HG02870 (cell line): Measurements from ENCODE around the gene FOSL2.

Experiments used
- ATAC-seq: cut with Tn5 transposase; IDR thresholded peaks from one replicate; pipeline ENCODE4 v1.9.1; 2021; ENCODE audit warnings: mild to moderate bottlenecking, moderate library complexity; ENCODE audit not compliant: unreplicated experiment

FOSL2 gene

DNA sequence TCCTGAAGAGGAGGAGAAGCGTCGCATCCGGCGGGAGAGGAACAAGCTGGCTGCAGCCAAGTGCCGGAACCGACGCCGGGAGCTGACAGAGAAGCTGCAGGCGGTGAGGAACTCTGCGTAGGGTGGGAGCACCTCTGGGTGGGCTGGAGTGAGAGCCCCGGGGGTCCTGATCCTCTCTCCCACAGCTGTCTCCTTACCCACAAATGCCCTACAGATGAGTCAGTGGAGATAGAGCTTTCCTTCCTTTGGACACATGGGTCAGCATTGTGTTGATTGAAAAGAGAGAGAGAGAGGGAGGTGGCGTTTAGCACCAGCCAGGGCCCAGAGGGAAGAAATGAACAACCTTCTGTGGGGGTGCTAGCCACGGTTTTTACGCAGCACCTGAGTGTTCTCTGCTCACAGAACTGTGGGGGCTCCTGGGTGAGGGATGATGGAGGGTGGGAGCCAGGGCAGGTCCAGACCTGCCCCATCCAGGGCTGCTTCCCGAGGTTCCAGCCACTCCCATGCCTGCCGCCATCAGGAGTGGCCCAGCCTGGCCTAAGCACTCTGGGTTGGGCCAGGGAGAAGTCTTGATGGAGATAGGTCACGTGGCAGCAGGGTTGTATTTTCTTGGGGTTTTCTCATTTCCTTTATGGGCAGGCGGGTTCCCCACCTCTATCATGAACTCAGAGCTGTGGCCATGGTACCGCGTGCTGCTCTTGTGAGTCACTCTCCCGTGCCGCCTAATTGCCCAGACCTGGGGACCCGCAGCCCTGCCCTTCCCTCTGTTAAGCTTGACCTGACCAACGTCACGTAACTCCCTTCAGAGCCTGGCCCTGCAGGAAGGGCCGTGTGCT is 16.3 kb downstream of the FOSL2 start:
- no peak for ATAC-seq

DNA sequence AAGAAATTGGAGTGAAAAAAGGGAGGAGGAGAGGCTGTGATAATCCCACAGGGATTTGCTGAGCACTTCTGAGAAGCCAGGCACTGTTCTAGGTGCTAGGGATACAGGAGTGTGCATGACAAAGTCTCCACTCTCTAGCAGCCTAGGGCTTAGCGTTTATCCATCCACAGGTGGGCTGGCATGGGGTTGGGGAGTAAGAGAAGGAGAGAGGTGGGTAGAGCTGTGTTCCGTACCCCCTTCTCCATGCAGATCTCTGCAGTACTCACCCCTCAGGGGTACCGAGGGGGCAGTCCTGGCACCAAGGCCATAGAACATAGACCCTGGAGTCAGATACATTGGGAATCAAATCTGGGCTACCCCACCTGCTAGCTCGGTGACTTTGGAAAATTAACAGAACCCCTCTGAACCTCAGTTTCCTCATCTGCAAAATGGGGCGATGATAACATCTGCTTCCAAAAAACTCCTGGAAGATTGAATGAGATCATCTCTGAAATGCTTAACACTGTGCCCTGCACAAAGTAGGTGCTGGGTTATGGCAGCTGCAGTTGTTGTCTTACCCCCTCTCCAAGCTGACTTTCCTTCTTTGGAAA is 18.6 kb downstream of the FOSL2 start:
- ATAC-seq, result no peak

DNA sequence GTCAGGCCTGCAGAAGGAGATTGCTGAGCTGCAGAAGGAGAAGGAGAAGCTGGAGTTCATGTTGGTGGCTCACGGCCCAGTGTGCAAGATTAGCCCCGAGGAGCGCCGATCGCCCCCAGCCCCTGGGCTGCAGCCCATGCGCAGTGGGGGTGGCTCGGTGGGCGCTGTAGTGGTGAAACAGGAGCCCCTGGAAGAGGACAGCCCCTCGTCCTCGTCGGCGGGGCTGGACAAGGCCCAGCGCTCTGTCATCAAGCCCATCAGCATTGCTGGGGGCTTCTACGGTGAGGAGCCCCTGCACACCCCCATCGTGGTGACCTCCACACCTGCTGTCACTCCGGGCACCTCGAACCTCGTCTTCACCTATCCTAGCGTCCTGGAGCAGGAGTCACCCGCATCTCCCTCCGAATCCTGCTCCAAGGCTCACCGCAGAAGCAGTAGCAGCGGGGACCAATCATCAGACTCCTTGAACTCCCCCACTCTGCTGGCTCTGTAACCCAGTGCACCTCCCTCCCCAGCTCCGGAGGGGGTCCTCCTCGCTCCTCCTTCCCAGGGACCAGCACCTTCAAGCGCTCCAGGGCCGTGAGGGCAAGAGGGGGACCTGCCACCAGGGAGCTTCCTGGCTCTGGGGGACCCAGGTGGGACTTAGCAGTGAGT is 19.4 kb downstream of the FOSL2 start:
- ATAC-seq, result no peak

DNA sequence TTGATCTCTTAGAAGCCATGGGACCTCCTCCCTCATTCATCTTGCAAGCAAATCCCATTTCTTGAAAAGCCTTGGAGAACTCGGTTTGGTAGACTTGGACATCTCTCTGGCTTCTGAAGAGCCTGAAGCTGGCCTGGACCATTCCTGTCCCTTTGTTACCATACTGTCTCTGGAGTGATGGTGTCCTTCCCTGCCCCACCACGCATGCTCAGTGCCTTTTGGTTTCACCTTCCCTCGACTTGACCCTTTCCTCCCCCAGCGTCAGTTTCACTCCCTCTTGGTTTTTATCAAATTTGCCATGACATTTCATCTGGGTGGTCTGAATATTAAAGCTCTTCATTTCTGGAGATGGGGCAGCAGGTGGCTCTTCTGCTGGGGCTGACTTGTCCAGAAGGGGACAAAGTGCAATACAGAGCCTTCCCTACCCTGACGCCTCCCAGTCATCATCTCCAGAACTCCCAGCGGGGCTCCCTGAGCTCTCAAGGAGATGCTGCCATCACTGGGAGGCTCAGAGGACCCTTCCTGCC is 20.0 kb downstream of the FOSL2 start:
- ATAC-seq, result no peak

DNA sequence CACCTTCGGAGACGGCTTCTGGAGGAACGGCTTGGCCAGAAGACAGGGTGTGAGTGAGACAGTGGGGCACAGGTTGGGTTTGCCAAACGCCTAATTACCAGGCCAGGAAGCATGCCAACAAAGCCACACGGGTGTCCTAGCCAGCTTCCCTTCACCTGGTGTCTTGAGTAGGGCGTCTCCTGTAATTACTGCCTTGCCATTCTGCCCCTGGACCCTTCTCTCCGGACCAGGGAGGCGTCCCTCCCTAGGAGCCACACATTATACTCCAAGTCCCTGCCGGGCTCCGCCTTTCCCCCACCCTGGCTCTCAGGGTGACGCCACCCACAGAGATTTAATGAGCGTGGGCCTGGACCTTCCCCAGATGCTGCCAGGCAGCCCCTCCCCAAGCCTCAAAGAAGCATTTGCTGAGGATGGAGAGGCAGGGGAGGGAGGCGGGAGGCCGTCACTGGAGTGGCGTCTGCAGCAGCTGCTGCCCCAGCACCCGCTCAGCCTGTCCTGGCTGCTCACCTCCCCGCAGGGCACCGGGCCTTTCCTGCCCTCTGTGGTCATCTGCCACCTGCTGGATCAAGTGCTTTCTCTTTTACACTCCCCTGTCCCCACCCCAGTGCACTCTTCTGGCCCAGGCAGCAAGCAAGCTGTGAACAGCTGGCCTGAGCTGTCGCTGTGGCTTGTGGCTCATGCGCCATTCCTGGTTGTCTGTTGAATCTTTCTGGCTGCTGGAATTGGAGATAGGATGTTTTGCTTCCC is 20.7 kb downstream of the FOSL2 start:
- no peak for ATAC-seq

DNA sequence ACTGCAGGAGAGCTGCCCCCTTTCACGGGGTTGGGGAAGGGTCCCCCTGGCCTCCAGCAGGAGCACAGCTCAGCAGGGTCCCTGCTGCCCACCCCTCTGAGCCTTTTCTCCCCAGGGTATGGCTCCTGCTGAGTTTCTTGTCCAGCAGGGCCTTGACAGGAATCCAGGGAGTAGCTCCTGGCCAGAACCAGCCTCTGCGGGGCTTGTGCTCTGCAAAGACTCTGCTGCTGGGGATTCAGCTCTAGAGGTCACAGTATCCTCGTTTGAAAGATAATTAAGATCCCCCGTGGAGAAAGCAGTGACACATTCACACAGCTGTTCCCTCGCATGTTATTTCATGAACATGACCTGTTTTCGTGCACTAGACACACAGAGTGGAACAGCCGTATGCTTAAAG is 21.2 kb downstream of the FOSL2 start:
- no peak for ATAC-seq

DNA sequence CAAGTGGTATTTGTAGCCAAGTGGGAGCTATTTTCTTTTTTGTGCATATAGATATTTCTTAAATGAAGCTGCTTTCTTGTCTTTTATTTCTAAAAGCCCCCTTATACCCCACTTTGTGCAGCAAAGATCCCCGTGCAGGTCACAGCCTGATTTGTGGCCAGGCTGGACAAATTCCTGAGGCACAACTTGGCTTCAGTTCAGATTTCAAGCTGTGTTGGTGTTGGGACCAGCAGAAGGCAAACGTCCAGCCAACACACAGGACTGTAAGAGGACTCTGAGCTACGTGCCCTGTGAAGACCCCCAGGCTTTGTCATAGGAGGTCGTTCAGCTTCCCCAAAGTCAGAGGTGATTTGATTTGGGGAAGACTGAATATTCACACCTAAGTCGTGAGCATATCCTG is 21.9 kb downstream of the FOSL2 start:
- no peak for ATAC-seq

DNA sequence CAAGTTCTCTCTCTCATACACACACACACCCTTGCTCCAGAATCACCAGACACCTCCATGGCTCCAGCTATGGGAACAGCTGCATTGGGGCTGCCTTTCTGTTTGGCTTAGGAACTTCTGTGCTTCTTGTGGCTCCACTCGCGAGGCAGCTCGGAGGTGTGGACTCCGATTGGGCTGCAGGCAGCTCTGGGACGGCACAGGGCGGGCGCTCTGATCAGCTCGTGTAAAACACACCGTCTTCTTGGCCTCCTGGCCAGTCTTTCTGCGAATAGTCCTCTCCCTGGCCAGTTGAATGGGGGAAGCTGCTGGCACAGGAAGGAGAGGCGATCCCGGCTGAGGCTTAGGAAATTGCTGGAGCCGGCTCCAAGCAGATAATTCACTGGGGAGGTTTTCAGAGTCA is 22.4 kb downstream of the FOSL2 start:
- no peak for ATAC-seq

DNA sequence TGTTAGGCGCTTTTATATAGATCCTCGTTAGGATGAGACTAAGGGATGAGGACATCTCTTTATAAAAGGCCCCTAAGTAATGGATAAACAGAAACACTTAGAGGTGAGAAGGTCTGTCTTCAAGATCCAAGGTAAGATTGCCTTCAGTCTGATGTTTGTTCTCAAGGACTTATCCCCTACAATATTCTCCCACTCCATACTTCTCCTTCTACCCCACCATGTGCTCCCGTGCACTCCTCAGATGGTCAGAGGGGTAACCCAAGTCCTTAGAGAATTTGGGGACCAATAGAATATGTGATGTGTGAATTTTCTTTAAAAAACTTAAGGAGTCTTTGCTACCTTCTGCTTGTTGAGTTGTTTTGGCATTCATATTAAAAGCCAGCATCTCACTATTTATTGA is 23.1 kb downstream of the FOSL2 start:
- no peak for ATAC-seq

DNA sequence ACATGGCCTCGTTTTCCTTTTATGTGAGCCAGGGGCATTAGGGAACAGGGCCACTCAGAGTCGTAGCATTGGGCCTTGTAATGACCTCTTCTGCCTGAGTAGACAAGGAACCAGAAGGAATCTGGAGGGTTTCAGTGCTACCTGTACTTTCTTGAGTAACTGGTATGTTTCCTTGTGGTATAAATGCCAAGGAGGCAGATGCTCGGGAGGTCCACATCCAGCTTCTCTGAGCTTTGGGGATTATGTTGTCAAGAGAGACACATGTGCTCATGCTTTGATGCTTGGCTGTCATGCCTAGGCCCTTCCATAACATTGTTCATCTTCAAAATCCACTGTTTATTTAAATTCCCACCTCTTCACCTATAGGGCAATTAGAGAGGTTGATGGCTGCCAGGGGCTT is 26.3 kb downstream of the FOSL2 start:
- no peak for ATAC-seq

DNA sequence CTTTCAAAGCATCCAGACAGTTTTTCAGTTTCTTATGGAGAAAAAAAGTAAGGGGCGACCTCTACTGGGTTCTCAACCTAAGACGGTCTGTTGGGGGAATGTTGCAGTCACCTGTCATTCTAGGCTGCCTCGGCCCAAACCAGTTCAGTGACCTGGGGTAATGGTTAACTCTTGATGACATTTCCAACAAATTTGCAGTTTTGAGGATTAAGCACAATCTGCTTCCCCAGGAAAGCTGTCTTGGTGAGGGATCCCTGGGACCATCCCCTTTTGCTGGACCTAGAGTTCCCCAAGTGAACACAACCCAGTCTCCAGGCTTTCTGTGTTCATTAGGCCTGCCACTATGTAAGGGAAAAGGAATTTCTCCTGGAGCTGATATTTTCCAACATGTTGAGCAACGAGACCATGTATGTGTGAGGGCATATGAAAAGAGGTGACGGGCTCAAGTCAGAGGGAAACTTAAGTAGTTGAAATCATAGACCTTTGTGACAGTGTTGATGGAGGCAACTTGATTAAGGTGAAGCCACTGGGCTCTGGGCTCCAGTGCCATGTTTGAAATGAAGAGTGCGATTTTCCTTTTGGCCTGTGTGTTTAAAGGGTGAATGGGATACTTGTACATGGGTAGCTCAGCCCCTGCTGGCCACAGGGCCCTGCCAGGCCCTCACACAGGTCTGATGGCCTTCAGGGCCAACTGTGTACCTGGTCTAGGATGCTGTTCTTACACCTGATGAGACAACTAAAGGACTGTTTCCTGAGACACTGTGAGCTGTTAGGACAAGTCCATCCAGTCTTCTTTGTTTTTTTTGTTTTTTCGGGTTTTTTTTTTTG is 27.0 kb downstream of the FOSL2 start:
- ATAC-seq, result no peak

DNA sequence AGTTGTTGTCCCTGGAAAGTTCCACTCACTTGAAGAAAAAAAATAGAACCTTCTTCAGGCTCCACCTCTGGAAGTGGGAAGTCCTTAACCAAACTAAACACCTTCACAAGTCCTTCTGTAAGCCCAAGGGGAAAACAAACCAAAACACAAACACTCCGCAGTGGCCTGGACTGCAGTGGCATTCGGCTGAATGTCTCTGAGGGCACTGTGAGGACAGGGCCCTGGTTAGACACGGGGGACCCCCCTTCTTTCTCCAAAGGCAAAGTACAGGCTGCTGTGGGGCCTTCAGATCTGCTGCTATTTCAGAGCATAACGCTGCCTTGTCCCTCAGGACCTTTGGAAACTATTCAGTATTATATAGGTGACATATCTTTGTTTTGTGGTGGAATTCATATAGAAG is 28.1 kb downstream of the FOSL2 start:
- ATAC-seq, result no peak

DNA sequence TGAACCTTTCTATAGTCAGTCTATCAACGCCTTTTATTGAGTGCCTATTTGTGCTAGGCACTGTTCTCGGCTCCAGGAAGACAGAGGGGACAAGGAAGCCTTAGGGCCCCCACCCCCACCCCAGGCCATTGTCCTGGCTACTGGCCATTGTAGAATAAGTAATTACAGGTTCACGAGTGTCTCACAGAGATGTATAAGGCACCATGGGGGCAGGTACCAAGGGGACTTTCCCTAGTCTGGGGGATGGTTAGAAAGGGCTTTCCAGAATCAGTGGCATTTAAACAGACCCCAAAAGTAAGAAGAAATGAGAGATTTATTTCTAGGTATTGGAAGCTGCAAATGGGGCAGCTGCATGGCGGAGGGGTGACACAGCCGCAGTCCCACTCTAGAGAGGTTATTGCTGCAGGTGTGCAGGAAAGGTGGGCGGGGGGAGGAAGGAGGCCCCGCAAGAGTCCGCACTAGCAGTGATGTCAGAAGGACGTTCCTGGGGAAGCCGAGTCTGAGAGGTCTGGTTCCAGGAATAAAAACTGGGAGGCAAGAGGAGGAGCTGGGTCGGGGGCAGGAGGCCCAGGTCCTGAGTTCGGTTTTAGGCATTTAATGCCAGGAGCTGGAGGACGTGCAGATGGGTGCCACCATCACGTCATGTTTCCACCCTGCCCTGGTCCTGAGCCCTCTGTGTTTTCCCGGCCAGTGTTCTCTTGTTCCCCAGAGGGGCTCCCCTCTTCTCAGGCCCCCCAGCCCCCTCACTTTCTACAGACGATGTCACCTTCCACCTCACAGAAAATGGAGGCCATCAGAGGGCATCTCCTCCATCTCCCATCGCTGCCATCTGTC is 30.5 kb downstream of the FOSL2 start:
- ATAC-seq, result no peak

DNA sequence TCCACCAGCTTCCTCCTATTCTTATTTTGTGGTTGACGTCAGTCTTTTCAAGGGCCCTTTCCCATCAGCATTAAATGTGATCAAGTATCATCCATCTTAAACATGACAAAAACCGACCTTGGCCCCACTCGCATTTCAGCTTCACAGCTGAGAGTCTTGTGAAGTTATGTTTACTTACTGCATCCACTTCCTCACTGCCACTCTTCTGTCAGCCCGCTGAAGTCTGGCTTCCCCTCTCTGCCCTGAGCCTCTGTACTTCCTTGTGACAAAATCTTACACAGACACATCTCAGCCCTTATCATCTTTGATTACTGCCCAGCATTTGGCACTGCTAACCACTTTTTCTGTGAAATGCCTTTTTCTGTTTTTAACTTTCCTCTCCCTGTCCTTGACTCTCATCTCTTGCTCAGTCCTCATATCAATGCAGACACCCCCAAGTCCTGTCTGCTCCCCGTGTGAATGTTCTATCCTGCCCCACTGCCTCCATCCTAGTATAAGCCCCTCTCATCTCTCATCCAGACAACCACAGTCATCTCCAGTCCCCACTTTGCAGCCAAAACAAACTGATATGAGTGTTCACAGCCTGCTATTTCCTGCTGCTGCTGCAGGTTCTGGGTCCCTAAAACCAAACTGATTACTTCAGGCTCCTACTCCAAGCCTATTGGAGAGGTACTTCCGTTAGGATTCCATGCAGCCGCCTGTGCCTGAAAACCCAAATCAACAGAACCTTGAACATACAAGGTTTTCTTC is 31.4 kb downstream of the FOSL2 start:
- ATAC-seq, result no peak

DNA sequence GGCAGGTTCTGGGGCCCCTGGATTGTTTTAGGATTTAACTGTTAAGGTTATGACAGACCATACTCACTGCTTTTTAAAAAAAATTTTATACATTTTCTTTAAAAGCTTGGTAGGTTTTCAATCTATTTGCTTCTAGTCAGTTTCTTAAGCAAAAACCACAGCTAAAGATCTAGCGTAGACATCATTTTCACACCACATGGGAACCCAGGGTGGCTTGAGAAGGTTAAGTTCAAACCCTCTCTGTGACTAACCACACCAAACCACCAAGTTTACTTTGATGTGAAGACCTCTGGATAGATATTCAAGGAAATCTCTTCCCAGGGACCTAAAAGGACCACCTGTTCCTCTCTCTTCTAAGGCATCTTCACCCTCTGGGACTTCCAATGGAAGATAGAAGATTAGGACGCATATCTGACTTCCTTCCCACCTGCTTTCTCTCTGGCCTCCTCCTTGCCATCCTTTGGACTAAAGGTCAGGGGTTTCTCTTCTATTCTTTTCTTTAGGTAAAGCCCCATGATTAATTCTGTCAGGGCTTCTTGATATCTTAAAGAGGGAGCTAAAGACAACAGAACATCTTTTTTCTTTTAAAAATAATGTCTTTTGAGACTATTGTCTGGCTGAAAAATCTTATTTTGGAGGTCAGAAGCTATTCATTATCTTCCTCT is 32.3 kb downstream of the FOSL2 start:
- no peak for ATAC-seq

DNA sequence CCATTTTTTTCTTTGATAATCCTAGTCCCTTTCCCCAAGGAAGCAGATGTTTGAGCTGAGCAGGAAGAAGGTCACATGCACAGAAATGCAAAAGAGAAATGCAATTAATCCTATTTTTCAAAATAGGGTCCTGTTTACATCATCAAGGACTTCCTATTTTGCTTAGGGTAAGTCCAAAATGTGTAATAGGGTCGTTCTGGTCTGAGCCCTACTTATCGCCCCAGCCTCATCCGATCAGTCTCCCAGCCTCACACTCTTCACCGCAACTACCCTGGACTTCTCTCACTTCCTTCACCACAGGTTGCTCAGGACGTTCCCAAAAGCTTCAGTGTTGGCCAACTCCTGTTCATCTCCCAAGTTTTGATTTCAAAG is 32.8 kb downstream of the FOSL2 start:
- ATAC-seq, result no peak

DNA sequence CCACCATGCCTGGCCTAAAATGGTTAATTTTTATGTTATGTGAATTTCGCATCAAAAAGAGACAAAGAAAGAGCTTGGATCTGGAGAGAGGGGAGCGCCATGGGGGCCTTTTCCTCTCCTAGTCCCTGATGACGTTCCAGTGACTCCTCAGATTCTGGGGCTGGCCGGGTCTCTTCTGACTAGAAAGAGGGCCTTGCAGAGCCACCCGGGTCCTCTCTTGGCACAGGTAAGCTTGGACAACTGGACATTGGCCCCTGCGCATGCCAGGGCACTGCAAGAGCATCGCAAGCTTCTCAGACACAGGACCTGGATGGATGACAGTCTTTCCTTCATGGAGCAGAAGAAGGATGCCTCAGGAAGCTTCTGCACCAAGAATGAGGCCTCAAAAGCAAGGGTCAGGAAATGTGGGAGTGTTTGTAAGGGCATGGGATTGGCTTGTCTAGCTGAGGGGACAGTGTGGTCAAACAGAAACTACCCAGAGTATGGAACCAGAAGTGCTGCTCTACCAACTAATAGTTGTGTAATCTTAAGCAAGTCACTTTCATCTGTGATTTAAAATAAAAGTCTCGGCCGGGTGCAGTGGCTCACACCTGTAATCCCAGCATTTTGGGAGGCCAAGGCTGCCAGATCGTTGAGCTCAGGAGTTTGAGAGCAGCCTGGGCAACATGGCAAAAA is 35.2 kb downstream of the FOSL2 start:
- no peak for ATAC-seq

DNA sequence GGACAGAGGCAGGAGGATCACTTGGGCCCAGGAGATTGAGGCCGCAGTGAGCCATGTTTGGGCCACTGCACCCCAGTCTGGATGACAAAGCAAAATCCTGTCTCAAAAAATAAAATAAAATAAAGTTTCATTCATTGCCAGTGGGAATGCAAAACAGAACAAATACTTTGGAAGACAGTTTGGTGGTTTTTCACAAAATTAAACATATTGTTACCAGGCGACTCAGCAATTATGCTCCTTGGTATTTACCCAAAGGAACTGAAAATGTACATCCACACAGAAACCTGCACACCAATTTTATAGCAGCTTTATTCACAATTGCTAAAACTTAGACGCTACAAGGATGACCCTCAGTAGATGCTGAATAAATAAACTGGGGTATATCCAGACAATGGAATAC is 35.8 kb downstream of the FOSL2 start:
- ATAC-seq, result no peak
